WTC11 (cell line): ENCODE measurements around the gene KIAA1671. TPM values are rescaled to one million over a fixed set of nuclear protein-coding genes. Genes with fewer than 3 reads are reported as not detected.
A peak's percentile ranks its signal among the peaks of the same experiment; 100 is the strongest.

ENCODE experiments used
- ATAC-seq: fragments of 200-7000 bp; cut with Tn5 transposase; 2 replicates; pipeline ENCODE4 v1.10.0; 2021; ENCODE audit warnings: mild to moderate bottlenecking, moderate library complexity
- CTCF ChIA-PET: fragments of 300-600 bp; sonication (Branson Sonifier 250); formaldehyde crosslinking; loops from one replicate; lab custom pipeline; 2021; ENCODE audit warnings: antibody characterized with exemption; lab: Charles Lee
- POLR2A ChIA-PET: fragments of 350-600 bp; sonication (Branson Sonifier 250); formaldehyde crosslinking; loops from one replicate; lab custom pipeline; 2021; ENCODE audit warnings: antibody characterized with exemption; lab: Charles Lee
- DNase-seq: peaks from one replicate; pipeline ENCODE4 v3.0.0; 2021; ENCODE audit warnings: low spot score
- H3K27ac Mint-ChIP-seq: 2 replicates; pipeline ENCODE4 v1.8.0; 2021; ENCODE audit warnings: mixed read lengths
- H3K27me3 Mint-ChIP-seq: 2 replicates; pipeline ENCODE4 v1.8.0; 2021; ENCODE audit warnings: low read depth, mild to moderate bottlenecking, moderate library complexity, mixed read lengths
- H3K36me3 Mint-ChIP-seq: 2 replicates; pipeline ENCODE4 v1.8.0; 2021; ENCODE audit warnings: mixed read lengths
- H3K4me1 Mint-ChIP-seq: 2 replicates; pipeline ENCODE4 v1.8.0; 2022; ENCODE audit warnings: mixed read lengths
- H3K4me3 Mint-ChIP-seq: 2 replicates; pipeline ENCODE4 v1.8.0; 2021; ENCODE audit warnings: mild to moderate bottlenecking, moderate library complexity, mixed read lengths
- H3K9me3 Mint-ChIP-seq: 2 replicates; pipeline ENCODE4 v1.8.0; 2021; ENCODE audit warnings: mixed read lengths
- AFF4 ChIP-seq: sonication (generic); formaldehyde crosslinking; IDR thresholded peaks from 2 replicates; pipeline ENCODE4 v1.8.1; 2023; ENCODE audit warnings: mild to moderate bottlenecking, missing genetic modification reagents, borderline replicate concordance
- E2F1 ChIP-seq: sonication (generic); formaldehyde crosslinking; IDR thresholded peaks from 2 replicates; pipeline ENCODE4 v1.8.0; 2022; ENCODE audit warnings: mild to moderate bottlenecking, missing genetic modification reagents
- E2F5 ChIP-seq: sonication (generic); formaldehyde crosslinking; IDR thresholded peaks from 2 replicates; pipeline ENCODE4 v1.8.1; 2022; ENCODE audit warnings: mild to moderate bottlenecking, moderate library complexity, missing genetic modification reagents
- ELF4 ChIP-seq: sonication (generic); formaldehyde crosslinking; IDR thresholded peaks from 2 replicates; pipeline ENCODE4 v1.8.1; 2022; ENCODE audit warnings: low read depth, mild to moderate bottlenecking, moderate library complexity, missing genetic modification reagents
- GTF2I ChIP-seq: fragments of 250-450 bp; sonication (Bioruptor Pico); conservative IDR thresholded peaks from 2 replicates; pipeline ENCODE4 v1.4.0; 2021; ENCODE audit warnings: mild to moderate bottlenecking
- HMGA2 ChIP-seq: fragments of 250-450 bp; sonication (Bioruptor Pico); IDR thresholded peaks from 2 replicates; pipeline ENCODE4 v1.4.0; 2021; ENCODE audit warnings: mild to moderate bottlenecking, moderate library complexity
- IRF1 ChIP-seq: sonication (generic); formaldehyde crosslinking; IDR thresholded peaks from 2 replicates; pipeline ENCODE4 v1.8.0; 2023; ENCODE audit warnings: missing genetic modification reagents
- NFATC4 ChIP-seq: fragments of 250-450 bp; sonication (Bioruptor Pico); IDR thresholded peaks from 2 replicates; pipeline ENCODE4 v1.9.0; 2021; ENCODE audit warnings: mild to moderate bottlenecking
- NR1H2 ChIP-seq: sonication (generic); formaldehyde crosslinking; IDR thresholded peaks from 2 replicates; pipeline ENCODE4 v1.9.0; 2021; ENCODE audit warnings: mild to moderate bottlenecking, moderate library complexity, missing genetic modification reagents
- OVOL2 ChIP-seq: fragments of 250-450 bp; sonication (Bioruptor Pico); IDR thresholded peaks from 2 replicates; pipeline ENCODE4 v1.9.0; 2021; ENCODE audit warnings: mild to moderate bottlenecking, borderline replicate concordance
- PRRX2 ChIP-seq: fragments of 250-450 bp; sonication (Bioruptor Pico); IDR thresholded peaks from 2 replicates; pipeline ENCODE4 v1.8.0; 2021; ENCODE audit warnings: mild to moderate bottlenecking
- SOX15 ChIP-seq: fragments of 250-450 bp; sonication (Bioruptor Pico); IDR thresholded peaks from 2 replicates; pipeline ENCODE4 v1.9.0; 2021; ENCODE audit warnings: mild to moderate bottlenecking
- SP1 ChIP-seq: sonication (generic); formaldehyde crosslinking; conservative IDR thresholded peaks from 2 replicates; pipeline ENCODE4 v1.8.1; 2022; ENCODE audit warnings: missing genetic modification reagents
- TEAD1 ChIP-seq: sonication (generic); formaldehyde crosslinking; IDR thresholded peaks from 2 replicates; pipeline ENCODE4 v1.8.0; 2022; ENCODE audit warnings: mild to moderate bottlenecking, missing genetic modification reagents
- USF2 ChIP-seq: sonication (generic); formaldehyde crosslinking; IDR thresholded peaks from 2 replicates; pipeline ENCODE4 v1.8.1; 2023; ENCODE audit warnings: mild to moderate bottlenecking, missing genetic modification reagents, moderate library complexity
- ZMAT4 ChIP-seq: fragments of 250-450 bp; sonication (Bioruptor Pico); IDR thresholded peaks from 2 replicates; pipeline ENCODE4 v1.9.0; 2021; ENCODE audit warnings: mild to moderate bottlenecking
- ZNF121 ChIP-seq: sonication (generic); formaldehyde crosslinking; IDR thresholded peaks from 2 replicates; pipeline ENCODE4 v1.8.0; 2023; ENCODE audit warnings: missing genetic modification reagents
- ZNF138 ChIP-seq: sonication (generic); formaldehyde crosslinking; conservative IDR thresholded peaks from 2 replicates; pipeline ENCODE4 v1.8.1; 2022; ENCODE audit warnings: mild to moderate bottlenecking, moderate library complexity, missing genetic modification reagents
- ZNF423 ChIP-seq: fragments of 250-450 bp; sonication (Bioruptor Pico); IDR thresholded peaks from 2 replicates; pipeline ENCODE4 v2.1.2; 2022; ENCODE audit warnings: mild to moderate bottlenecking, moderate library complexity
- total RNA-seq: library from RNA; stranded (reverse); gene quantifications from 3 replicates; pipeline ENCODE4 v1.2.3, GENCODE V29; 2021
- TF ChIP-seq, protein P1 (sequence below): sonication (generic); formaldehyde crosslinking; IDR thresholded peaks from 2 replicates; pipeline ENCODE4 v1.8.0; 2022; ENCODE audit warnings: mild to moderate bottlenecking, missing genetic modification reagents

The KIAA1671 gene
- total RNA-seq, 1 experiment from 2014 or later: 26.0 TPM

DNA sequence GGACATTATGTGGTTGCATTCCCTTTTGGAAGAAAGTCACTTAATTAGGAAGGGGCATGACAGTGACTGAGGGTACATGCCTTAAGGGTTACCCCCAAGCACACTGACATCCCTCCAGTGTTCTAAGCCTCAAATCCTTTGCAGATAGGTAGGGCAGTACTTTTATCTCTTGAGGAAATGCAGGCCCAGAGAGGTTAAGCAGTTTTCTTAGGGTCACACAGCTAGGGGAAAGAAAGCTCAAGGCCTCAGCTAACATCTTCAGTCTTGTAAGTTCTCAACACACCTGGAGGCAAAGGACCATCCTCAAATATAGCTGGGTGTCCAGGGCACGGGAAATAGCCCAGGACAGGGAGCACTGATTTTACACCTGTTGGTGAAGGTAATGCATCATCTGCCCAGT, 31.6 kb downstream of the KIAA1671 start (continued):
- TF ChIP-seq AFF4 (CRISPR knock-in tag): no peak
- TF ChIP-seq ZNF121: no peak
- no peak for TF ChIP-seq E2F1
- TF ChIP-seq NFATC4 (CRISPR knock-in tag): no peak
- TF ChIP-seq SOX15 (CRISPR knock-in tag): no peak
- TF ChIP-seq OVOL2 (CRISPR knock-in tag): no peak
- TF ChIP-seq USF2: no peak
- TF ChIP-seq PRRX2 (CRISPR knock-in tag): no peak
- TF ChIP-seq ZNF423 (CRISPR knock-in tag): no peak
- no peak for TF ChIP-seq ELF4
- TF ChIP-seq, protein P1, sequence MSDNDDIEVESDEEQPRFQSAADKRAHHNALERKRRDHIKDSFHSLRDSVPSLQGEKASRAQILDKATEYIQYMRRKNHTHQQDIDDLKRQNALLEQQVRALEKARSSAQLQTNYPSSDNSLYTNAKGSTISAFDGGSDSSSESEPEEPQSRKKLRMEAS: no peak
- TF ChIP-seq NR1H2: no peak

- TF ChIP-seq IRF1 (CRISPR knock-in tag) (no peak), USF2 (no peak), TEAD1 (CRISPR knock-in tag) (no peak), ZMAT4 (CRISPR knock-in tag) (no peak), GTF2I (CRISPR knock-in tag) (no peak)
- ChIA-PET CTCF (interaction anchor here (0.7 to 2.9 kb wide), 3 partner anchors 16 to 68 kb away, joined by 3 to 12 read pairs (median 3); no protein-coding TSS in a partner anchor), POLR2A (no interaction called here)
- no peaks in the 10 kb centered on the region for H3K27me3 Mint-ChIP-seq
- peak overlapping the region; percentile 19 for H3K27ac Mint-ChIP-seq
- no peak overlapping the region for H3K4me3 Mint-ChIP-seq
- peaks cover 32% of the 10 kb centered on the region for H3K4me1 Mint-ChIP-seq
- no peaks in the 10 kb centered on the region for H3K9me3 Mint-ChIP-seq
- no peaks in the 10 kb centered on the region; the same call in 1 of the 2 replicates for H3K36me3 Mint-ChIP-seq
- no peak for ATAC-seq
- DNase-seq: no peak
Measured at GRCh38 chr22:24985826-24986214, 33.3 kb downstream of the KIAA1671 start.

- peaks cover 32% of the 10 kb centered on the region for H3K4me1 Mint-ChIP-seq
- CTCF ChIA-PET: interaction anchor here (2.9 kb wide), 1 partner anchor 41 kb away, joined by 12 read pairs; no protein-coding TSS in a partner anchor
- ATAC-seq: no peak
- H3K9me3 Mint-ChIP-seq: no peaks in the 10 kb centered on the region
- H3K36me3 Mint-ChIP-seq: no peaks in the 10 kb centered on the region; the same call in 1 of the 2 replicates
- no peaks in the 10 kb centered on the region for H3K27me3 Mint-ChIP-seq
- H3K27ac Mint-ChIP-seq: no peak overlapping the region
- DNase-seq: no peak
- no peak overlapping the region for H3K4me3 Mint-ChIP-seq
- POLR2A ChIA-PET: no interaction called here
- no peak for TF ChIP-seq SP1 (CRISPR knock-in tag)
- no peak for TF ChIP-seq E2F5
- TF ChIP-seq HMGA2 (CRISPR knock-in tag): no peak
- no peak for TF ChIP-seq ZNF138 (CRISPR knock-in tag)
- TF ChIP-seq AFF4 (CRISPR knock-in tag): no peak
Measured at GRCh38 chr22:24986816-24987215, 34.3 kb downstream of the KIAA1671 start.
